Spleen (tissue), 11 donors: Measurements from ENCODE around the gene OPCML. TPM values are rescaled to one million over a fixed set of nuclear protein-coding genes. Genes with fewer than 3 reads are reported as not detected.

Experiments used
- DNase-seq: peaks from one replicate; pipeline ENCODE4 v3.0.0-alpha.2; 2020
- H3K27ac ChIP-seq, 8 donors: fragments of 200-600 bp; sonication (generic) in 7 of 8; 1 replicate in 4 of 8; 2 replicates in 4 of 8; pipeline versions ENCODE4 v1.5.0 to v1.8.0; 2016 to 2021; ENCODE audit warnings: inconsistent platforms in 4 of 8, mild to moderate bottlenecking in 4 of 8, moderate library complexity in 1 of 8
- H3K27me3 ChIP-seq, 7 donors: fragments of 200-600 bp; sonication (generic) in 6 of 7; replicated peaks in 1 of 7; 1 replicate in 4 of 7; 2 replicates in 3 of 7; pipeline versions ENCODE4 v1.5.0 to v1.8.0; 2016 to 2021; ENCODE audit warnings: inconsistent platforms in 3 of 7, mild to moderate bottlenecking in 1 of 7
- H3K36me3 ChIP-seq, 6 donors: fragments of 200-600 bp; sonication (generic) in 5 of 6; 1 replicate in 4 of 6; 2 replicates in 2 of 6; pipeline versions ENCODE4 v1.5.0 to v1.8.0; 2016 to 2021; ENCODE audit warnings: inconsistent platforms in 2 of 6
- H3K4me1 ChIP-seq, 6 donors: fragments of 200-600 bp; sonication (generic) in 5 of 6; 1 replicate in 3 of 6; 2 replicates in 3 of 6; pipeline versions ENCODE4 v1.5.0 to v1.8.0; 2016 to 2021; ENCODE audit warnings: inconsistent platforms in 3 of 6
- H3K4me3 ChIP-seq, 8 donors: fragments of 200-600 bp; sonication (generic) in 7 of 8; 1 replicate in 4 of 8; 2 replicates in 4 of 8; pipeline versions ENCODE4 v1.5.0 to v1.8.0; 2016 to 2021; ENCODE audit warnings: inconsistent platforms in 4 of 8, mild to moderate bottlenecking in 4 of 8, moderate library complexity in 2 of 8
- H3K9me3 ChIP-seq, 8 donors: fragments of 200-600 bp; sonication (generic) in 7 of 8; 1 replicate in 4 of 8; 2 replicates in 4 of 8; pipeline versions ENCODE4 v1.5.0 to v1.8.0; 2016 to 2021; ENCODE audit warnings: inconsistent platforms in 4 of 8
- POLR2A ChIP-seq, 3 donors: fragments of 450-650 bp; IDR thresholded peaks; one replicate each; pipeline ENCODE4 v1.5.1; 2017; ENCODE audit warnings: antibody characterized with exemption in 3 of 3, mild to moderate bottlenecking in 1 of 3
- POLR2AphosphoS5 ChIP-seq, 3 donors: sonication (generic); formaldehyde crosslinking; IDR thresholded peaks; one replicate each; pipeline ENCODE4 v1.5.1; 2017; ENCODE audit warnings: antibody characterized with exemption in 3 of 3
- WGBS, 5 donors: extraction: QIAGEN DNeasy Blood & Tissue Kit in 3 of 5; methylation state at CpG; one replicate each; pipeline versions ENCODE4 v1.1.5 to v1.1.7; 2013 to 2018; 5-methylcytosine and 5-hydroxymethylcytosine counted together
- intact Hi-C: fragments of 100-400 bp; cut with DNase I; formaldehyde crosslinking; loops from one replicate; pipeline ENCODE4 v1.15.0; 2023; ENCODE audit warnings: low total_unique reads
- polyA plus RNA-seq, 3 donors: library from polyadenylated mRNA; stranded (reverse); fragments of 200-250 nt; gene quantifications; one replicate each; pipeline ENCODE4 v1.2.1, GENCODE V29; 2013
- total RNA-seq, 7 donors: library from RNA; depleted of rRNA in 3 of 7; stranded (reverse); fragments of >200 nt in 3 of 7; fragmentation: NEBNext Ultra II Directional in 4 of 7; extraction: Animal tissue kit (Norgen Biotek cat#: 25700) in 4 of 7; gene quantifications; one replicate each; pipeline versions ENCODE4 v1.1.0 to v1.2.1, GENCODE V29; 2016 to 2021
- TF ChIP-seq, protein P1 (sequence below), 11 experiments: fragments of 200-600 bp in 7 of 11; fragments of 450-650 bp in 4 of 11; sonication (generic) in 4 of 11; IDR thresholded peaks in 8 of 11; conservative IDR thresholded peaks in 3 of 11; 1 replicate in 7 of 11; 2 replicates in 4 of 11; pipeline versions ENCODE4 v1.4.0 to v1.8.0; 2016 to 2021; ENCODE audit warnings: antibody characterized with exemption in 11 of 11, inconsistent platforms in 4 of 11, mild to moderate bottlenecking in 1 of 11
- donor health status: healthy with polysubstance abuse.
- donor health status: DM: no; HTN: no; CAD: no; lungs with moderate emphysema.
- donor health status: DM: no; HTN: no; CAD: no.
- donor health status: Bipolar disorder and iron deficiency.
- donor health status: healthy.
- donor health status: DM: no; HTN: no; CAD: no.
- donor health status: DM: yes; HTN: yes; CAD: no.

OPCML gene
- total and polyA plus RNA-seq, 10 donors, result 0.09 to 10.7 (median 3.1) TPM

DNA sequence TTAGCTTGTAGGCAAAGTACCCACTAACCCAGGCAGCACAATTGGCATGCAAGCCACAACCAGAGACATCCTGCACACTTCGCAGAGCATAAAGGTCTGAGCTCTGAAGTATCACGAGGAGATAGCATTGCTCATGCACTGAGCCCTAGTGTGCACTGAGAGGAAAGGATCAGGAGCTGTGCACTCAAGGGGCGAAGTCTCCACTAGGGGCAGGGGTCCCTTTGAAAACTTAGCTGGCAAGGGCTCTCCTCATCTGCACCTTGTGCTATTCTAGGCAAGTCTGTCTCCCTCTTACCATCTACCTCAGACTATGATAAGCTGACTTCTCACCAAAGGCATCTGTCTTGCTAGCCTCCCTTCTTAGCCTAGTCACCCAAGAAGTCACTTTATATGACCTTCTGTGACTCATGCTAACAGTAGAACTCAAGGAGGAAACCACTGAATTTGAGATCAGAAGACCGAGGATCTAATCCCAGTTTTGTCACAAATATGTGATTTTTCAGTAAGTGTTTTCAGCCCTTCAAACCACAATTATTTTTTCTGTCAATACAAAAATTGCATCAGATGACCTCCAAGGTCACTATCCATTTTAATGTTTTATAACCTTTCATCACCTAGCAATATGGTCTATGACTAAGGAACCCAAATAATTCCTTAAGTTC lies 1083.8 kb downstream of the OPCML start:
- intact Hi-C loops, result no loop called here
- no peaks in the 10 kb centered on the region for H3K36me3 ChIP-seq
- H3K27ac ChIP-seq, result no peak overlapping the region
- H3K9me3 ChIP-seq, result peaks cover 0 to 6% (median 0%) of the 10 kb centered on the region in 8 donors
- 80 to 87% (median 81%) methylated on average over 4 of the region's 4 CpGs for WGBS, 5 donors
- no peak for DNase-seq
- H3K27me3 ChIP-seq, result no peaks in the 10 kb centered on the region
- H3K4me1 ChIP-seq, result no peaks in the 10 kb centered on the region
- H3K4me3 ChIP-seq, result no peak overlapping the region
- TF ChIP-seq POLR2A (IDR thresholded peaks at IDR 0.05) (no peak), POLR2AphosphoS5 (IDR thresholded peaks at IDR 0.05) (no peak)
- TF ChIP-seq, protein P1, sequence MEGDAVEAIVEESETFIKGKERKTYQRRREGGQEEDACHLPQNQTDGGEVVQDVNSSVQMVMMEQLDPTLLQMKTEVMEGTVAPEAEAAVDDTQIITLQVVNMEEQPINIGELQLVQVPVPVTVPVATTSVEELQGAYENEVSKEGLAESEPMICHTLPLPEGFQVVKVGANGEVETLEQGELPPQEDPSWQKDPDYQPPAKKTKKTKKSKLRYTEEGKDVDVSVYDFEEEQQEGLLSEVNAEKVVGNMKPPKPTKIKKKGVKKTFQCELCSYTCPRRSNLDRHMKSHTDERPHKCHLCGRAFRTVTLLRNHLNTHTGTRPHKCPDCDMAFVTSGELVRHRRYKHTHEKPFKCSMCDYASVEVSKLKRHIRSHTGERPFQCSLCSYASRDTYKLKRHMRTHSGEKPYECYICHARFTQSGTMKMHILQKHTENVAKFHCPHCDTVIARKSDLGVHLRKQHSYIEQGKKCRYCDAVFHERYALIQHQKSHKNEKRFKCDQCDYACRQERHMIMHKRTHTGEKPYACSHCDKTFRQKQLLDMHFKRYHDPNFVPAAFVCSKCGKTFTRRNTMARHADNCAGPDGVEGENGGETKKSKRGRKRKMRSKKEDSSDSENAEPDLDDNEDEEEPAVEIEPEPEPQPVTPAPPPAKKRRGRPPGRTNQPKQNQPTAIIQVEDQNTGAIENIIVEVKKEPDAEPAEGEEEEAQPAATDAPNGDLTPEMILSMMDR (IDR thresholded peaks at IDR 0.05 in 8 of 11, conservative IDR thresholded peaks at IDR 0.05 in 3 of 11), result no peak

DNA sequence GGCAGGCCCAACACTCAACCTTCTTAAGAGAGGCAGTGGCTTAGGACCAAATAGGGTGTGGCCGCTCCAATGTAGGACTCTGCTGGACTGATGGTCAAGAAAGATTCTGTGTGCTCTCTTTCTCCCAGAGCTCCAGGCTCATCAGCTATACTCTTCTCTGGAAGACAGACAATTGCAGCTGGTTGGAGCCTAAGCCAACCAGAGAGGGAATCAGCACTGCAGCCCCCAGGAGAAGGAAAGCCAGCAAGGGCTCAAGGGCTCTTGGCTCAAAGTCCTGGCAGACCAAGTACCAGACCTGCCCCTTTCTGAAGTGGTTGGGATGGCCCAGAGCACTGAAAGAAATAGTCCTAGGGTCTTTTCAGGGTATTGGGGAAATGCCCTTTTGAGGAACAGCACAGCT lies 1084.5 kb downstream of the OPCML start:
- 82 to 100% (median 96%) methylated on average over 1 of the region's 1 CpG for WGBS, 5 donors
- Histone ChIP-seq H3K36me3 (no peaks in the 10 kb centered on the region), H3K27me3 (no peaks in the 10 kb centered on the region), H3K27ac (no peak overlapping the region), H3K9me3 (peaks cover 0 to 6% (median 0%) of the 10 kb centered on the region in 8 donors), H3K4me1 (no peaks in the 10 kb centered on the region), H3K4me3 (no peak overlapping the region)
- intact Hi-C loops, result no loop called here
- TF ChIP-seq, protein P1 (IDR thresholded peaks at IDR 0.05 in 8 of 11, conservative IDR thresholded peaks at IDR 0.05 in 3 of 11), result no peak
- TF ChIP-seq POLR2AphosphoS5 (IDR thresholded peaks at IDR 0.05) (no peak), POLR2A (IDR thresholded peaks at IDR 0.05) (no peak)
- DNase-seq, result no peak

- WGBS, 5 donors, result 52 to 79% (median 55%) methylated on average over 1 of the region's 1 CpG
- Histone ChIP-seq H3K36me3 (no peaks in the 10 kb centered on the region), H3K27ac (no peak overlapping the region), H3K4me3 (no peak overlapping the region), H3K27me3 (no peaks in the 10 kb centered on the region), H3K9me3 (peaks cover 0 to 6% (median 0%) of the 10 kb centered on the region in 8 donors), H3K4me1 (no peaks in the 10 kb centered on the region)
- intact Hi-C loops, result no loop called here
- TF ChIP-seq, protein P1 (IDR thresholded peaks at IDR 0.05 in 8 of 11, conservative IDR thresholded peaks at IDR 0.05 in 3 of 11), result no peak
- no peak for TF ChIP-seq POLR2AphosphoS5 (IDR thresholded peaks at IDR 0.05)
- TF ChIP-seq POLR2A (IDR thresholded peaks at IDR 0.05), result no peak
- no peak for DNase-seq
These were observed 1086.4 kb downstream of the OPCML start for GRCh38 chr11:132445859-132446291.

DNA sequence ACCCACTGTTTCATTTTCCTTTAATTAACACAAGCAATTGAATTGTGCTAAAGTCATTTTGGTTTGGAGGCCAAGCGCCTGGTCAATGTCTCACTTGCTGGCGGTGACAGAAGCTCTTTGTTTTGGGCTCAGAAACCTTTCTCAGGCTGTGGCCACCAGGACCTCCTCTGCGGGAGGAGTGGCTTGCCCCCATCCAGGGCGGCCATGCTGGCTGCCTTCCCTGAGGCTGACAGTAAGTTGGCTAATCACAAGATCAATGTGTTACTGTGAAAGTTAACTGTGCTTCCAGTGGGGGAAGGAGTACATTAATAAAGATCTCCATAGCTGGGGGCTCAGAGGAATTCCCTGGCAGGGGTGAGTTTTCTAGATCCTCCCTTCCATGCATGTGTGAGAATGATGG lies 1087.4 kb downstream of the OPCML start:
- Histone ChIP-seq H3K36me3 (no peaks in the 10 kb centered on the region), H3K4me3 (no peak overlapping the region), H3K9me3 (peaks cover 0 to 2% (median 0%) of the 10 kb centered on the region in 8 donors), H3K27me3 (no peaks in the 10 kb centered on the region), H3K4me1 (no peaks in the 10 kb centered on the region), H3K27ac (no peak overlapping the region)
- TF ChIP-seq POLR2A (IDR thresholded peaks at IDR 0.05) (no peak), POLR2AphosphoS5 (IDR thresholded peaks at IDR 0.05) (no peak)
- TF ChIP-seq, protein P1 (IDR thresholded peaks at IDR 0.05 in 8 of 11, conservative IDR thresholded peaks at IDR 0.05 in 3 of 11), result no peak
- DNase-seq, result no peak
- 86 to 94% (median 90%) methylated on average over 4 of the region's 4 CpGs for WGBS, 5 donors
- intact Hi-C loops, result no loop called here
